NB4 (cell line): ENCODE data around the gene S100A14.

Source experiments
- CTCF ChIP-seq: IDR thresholded peaks from one replicate; pipeline ENCODE4 v1.5.1; 2012; ENCODE audit warnings: low read depth, low read length
- MAX ChIP-seq: IDR thresholded peaks from 2 replicates; pipeline ENCODE4 v1.6.1; 2011; ENCODE audit warnings: low read depth, low read length

DNA sequence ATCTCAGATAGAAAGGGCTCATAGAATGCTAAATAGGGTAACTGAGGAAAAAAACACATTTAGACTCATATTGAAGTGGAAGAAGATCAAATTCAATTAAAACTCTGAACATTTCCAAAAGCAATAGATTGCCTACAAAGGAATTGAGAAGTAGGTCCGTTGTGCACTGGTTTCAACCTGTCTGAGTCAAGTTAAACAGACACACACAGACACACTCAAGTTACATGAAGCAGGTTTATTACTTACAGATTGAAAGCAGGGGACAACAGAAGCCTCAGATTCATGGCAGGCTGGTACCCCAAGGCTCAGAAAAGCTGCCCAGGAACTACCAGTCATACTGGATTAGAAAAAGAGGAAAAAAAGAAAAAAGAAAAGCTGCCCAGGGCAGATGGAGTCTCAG, 29.8 kb downstream of the S100A14 start:
- TF ChIP-seq MAX: no peak
- no peak for TF ChIP-seq CTCF
